ENCODE data around the gene IQCB1.

The IQCB1 gene

GRCh38 chr3:121740896-121741295 is 94.0 kb downstream of the IQCB1 start:
- no peak for DNase-seq

DNA sequence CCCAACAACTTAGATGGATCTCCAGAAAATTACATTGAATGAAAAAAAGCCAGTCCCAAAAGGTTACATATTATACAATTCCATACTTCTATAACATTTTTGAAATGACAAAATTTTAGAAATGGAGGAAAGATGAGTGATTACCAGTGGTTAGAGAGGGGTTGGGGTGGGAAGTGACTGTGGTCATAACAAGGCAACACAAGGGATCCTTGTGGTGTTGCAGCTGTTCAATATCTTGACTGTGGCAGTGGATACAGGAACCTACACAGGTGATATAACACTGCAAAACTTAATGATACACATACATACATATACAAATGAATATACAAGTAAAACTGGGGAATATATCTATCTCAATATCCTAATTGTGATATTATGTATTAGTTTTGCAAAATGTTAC is 95.0 kb downstream of the IQCB1 start:
- DNase-seq, result no peak

DNA sequence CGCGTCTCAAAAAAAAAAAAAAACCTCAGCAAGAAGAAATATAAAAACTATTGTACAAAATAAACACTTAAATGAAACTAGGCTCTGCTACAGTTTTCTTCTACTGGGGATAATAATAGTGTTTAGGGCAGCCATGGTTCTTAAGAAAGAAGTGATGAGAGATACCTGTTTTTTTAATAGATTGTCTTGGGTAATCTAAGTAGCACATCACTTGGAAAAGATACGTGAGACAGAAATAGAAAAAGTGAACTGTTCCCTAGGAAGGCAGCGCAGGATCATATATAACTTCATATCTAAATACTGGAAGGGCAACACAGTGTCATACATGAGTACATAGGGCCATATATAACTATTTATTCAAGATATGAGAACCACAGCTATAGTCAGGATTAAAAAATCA is 97.2 kb downstream of the IQCB1 start:
- no peak for DNase-seq

- DNase-seq, result no peak
Observed at GRCh38 chr3:121736112-121736511, 98.7 kb downstream of the IQCB1 start.

DNA sequence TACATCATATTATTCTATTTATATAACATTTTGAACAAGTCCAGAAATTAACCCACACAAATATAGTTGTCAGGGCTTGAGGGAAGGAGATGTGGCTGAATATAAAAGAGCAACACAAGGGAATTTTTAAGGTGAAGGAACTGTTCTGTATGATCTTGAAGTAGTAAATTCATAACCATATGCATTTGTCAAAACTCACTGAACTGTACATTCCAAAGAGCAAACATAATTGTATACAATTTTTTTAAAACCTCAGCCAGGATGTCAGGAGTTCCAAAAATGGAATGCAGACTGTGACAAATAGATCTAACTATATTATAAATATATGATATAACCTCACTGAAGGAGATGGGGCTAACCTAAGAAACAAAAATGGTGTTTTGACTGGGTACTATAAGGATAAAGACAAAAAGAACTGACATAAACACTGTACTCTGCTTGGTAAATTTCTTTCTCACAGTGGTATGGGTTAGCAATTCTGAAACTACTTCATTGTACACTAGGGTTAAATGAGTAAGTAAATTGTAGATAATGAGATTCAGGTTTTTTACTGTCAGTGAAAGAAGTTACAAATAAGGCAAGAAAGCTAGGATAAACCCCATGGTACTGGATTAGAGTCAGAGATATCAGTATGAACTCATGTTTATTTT is 99.7 kb downstream of the IQCB1 start:
- no peak for DNase-seq

DNA sequence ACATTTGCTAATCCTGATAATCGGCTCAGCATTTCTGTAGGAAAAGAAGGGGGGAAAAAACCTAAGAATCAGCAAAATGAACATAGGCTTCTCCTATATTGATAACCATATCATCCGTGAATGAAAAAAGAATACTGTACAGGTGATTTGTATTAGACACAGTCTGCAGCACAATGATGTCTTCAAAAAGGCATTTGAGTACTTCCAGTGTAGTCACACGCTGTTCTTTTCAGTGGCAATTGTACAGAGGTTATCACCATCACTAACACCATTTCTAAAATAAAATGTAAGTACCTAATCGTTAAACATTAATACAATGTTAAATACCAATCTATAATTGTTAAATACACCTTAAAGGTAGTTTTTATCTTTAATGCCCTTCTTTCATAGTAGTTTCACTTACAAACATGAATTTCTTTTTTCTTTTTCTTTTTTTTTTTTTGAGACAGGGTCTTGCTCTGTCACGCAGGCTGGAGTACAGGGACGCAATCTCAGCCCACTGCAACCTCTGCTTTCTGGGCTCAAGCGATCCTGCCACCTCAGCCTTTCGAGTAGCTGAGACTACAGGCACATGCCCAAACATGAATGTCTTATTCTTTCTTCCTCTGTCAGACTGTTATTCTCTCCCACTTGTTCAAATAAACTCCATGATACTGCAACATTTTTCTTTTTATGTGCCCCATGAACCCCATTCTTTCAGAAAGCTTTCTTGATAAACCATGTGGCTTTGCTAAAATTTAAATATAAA is 103.7 kb downstream of the IQCB1 start:
- no peak for DNase-seq

GRCh38 chr3:121724130-121724529 is 110.7 kb downstream of the IQCB1 start:
- no peak for DNase-seq

DNA sequence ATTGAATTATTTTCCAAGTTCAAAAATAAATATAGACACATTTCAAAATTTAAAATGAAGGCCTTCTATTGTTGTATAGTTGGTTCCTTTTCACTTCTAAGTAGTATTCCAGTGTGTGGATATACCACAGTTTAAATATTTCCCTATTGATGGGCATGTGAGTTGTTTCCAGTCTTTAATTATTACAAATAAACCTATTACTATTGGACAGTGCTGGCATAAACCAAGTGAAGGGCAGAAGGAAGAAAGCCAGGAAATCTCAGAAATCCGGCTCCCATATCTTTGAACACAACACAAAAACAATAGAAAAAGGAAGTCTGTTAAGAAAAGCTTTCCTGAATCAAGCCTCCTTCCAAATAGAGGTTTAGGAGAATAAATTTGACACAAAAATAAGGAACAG is 111.4 kb downstream of the IQCB1 start:
- no peak for DNase-seq

- no peak for DNase-seq
Observed at GRCh38 chr3:121722411-121722810, 112.4 kb downstream of the IQCB1 start.

DNA sequence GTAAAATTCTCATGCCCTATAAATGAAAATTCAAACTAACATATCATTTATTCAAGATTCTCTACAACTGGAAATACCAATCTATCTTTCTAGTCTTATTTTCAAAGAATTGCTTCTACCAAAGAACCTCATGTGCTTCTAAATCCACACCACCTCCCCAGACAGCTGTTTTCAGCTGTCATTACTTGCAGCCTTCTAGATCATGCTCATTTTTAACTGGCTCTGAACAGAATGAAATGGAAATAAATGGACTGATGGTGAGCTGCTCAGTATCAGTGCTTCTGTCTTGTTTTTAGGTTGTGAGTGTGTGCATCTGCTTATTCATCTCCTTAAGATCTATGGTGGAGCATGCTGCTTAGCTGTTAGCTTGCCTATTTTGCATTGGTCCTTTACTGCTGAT is 114.7 kb downstream of the IQCB1 start:
- no peak for DNase-seq
